Glomerular visceral epithelial cell (primary cell): ENCODE results near the gene PKP3.
A peak's percentile ranks its signal among the peaks of the same experiment; 100 is the strongest.
"Not testable (repeated sequence)": the region's sequence is repeated elsewhere in the genome, so short reads cannot be mapped to it uniquely, and the experiment has no call there.

Experiments used
- DNase-seq: peaks from one replicate; pipeline ENCODE4 v3.0.0-alpha.2; 2016; ENCODE audit errors: extremely low spot score

Gene PKP3

GRCh38 chr11:409600-410483 lies 15.8 kb downstream of the PKP3 start:
- DNase-seq, result peak; percentile 33

GRCh38 chr11:410711-411110 lies 16.7 kb downstream of the PKP3 start:
- DNase-seq, result not testable (repeated sequence)

- DNase-seq, result not testable (repeated sequence)
These were observed 17.5 kb downstream of the PKP3 start for GRCh38 chr11:411520-411919.

GRCh38 chr11:412641-413119 lies 18.7 kb downstream of the PKP3 start:
- DNase-seq, result no peak

- DNase-seq, result no peak
These were observed 19.4 kb downstream of the PKP3 start for GRCh38 chr11:413120-414081.

- no peak for DNase-seq
These were observed 20.4 kb downstream of the PKP3 start for GRCh38 chr11:414318-414857.

GRCh38 chr11:415640-416041 lies 21.6 kb downstream of the PKP3 start:
- no peak for DNase-seq

GRCh38 chr11:416051-416756 lies 22.2 kb downstream of the PKP3 start:
- DNase-seq, result no peak

GRCh38 chr11:416757-417621 lies 23.0 kb downstream of the PKP3 start:
- DNase-seq, result peak; percentile 33

GRCh38 chr11:417652-418342 lies 23.8 kb downstream of the PKP3 start:
- DNase-seq, result no peak

- no peak for DNase-seq
These were observed 24.6 kb downstream of the PKP3 start for GRCh38 chr11:418343-419247.

- DNase-seq, result no peak
These were observed 25.4 kb downstream of the PKP3 start for GRCh38 chr11:419248-420005.

GRCh38 chr11:420054-420910 lies 26.3 kb downstream of the PKP3 start:
- no peak for DNase-seq

- no peak for DNase-seq
These were observed 26.9 kb downstream of the PKP3 start for GRCh38 chr11:420911-421321.

GRCh38 chr11:422249-422656 lies 28.2 kb downstream of the PKP3 start:
- no peak for DNase-seq

GRCh38 chr11:424232-424631 lies 30.2 kb downstream of the PKP3 start:
- DNase-seq, result no peak

GRCh38 chr11:424766-425165 lies 30.8 kb downstream of the PKP3 start:
- not testable (repeated sequence) for DNase-seq
